T-cell (primary cell): ENCODE results near the gene TRIM49B. TPM values are rescaled to one million over a fixed set of nuclear protein-coding genes. Genes with fewer than 3 reads are reported as not detected.
"Not testable (repeated sequence)": the region's sequence is repeated elsewhere in the genome, so short reads cannot be mapped to it uniquely, and the experiment has no call there.

Experiments
- ATAC-seq, 4 experiments: fragments of 200-7000 bp in 3 of 4; fragments of 150-1000 bp in 1 of 4; cut with Tn5 transposase; replicated peaks in 1 of 4; 1 replicate in 3 of 4; 2 replicates in 1 of 4; pipeline ENCODE4 v1.10.0; 2021; ENCODE audit warnings: moderate library complexity in 3 of 4, mild to moderate bottlenecking in 2 of 4, moderate number of reproducible peaks in 1 of 4
- CTCF ChIA-PET, 2 donors: fragments of 300-600 bp; sonication (Branson Sonifier 250); formaldehyde crosslinking; loops; one replicate each; lab custom pipeline; 2022; ENCODE audit warnings: antibody characterized with exemption in 2 of 2; lab: Charles Lee
- POLR2A ChIA-PET, 2 donors: fragments of 300-600 bp; sonication (Branson Sonifier 250); formaldehyde crosslinking; loops; one replicate each; lab custom pipeline; 2022; ENCODE audit warnings: antibody characterized with exemption in 2 of 2; lab: Charles Lee
- DNase-seq, 35 experiments: peaks; one replicate each; pipeline versions ENCODE4 v3.0.0 to v3.0.0-alpha.2; 2013 to 2023
- H3K27ac ChIP-seq: one replicate; pipeline ENCODE4 v1.5.1; 2013; ENCODE audit warnings: low read length
- H3K27me3 ChIP-seq, 2 experiments: replicated peaks in 1 of 2; 1 replicate in 1 of 2; 2 replicates in 1 of 2; pipeline versions ENCODE4 v1.6.1 to v1.7.0; 2013; ENCODE audit warnings: low read length in 1 of 2, mixed read lengths in 1 of 2; ENCODE audit not compliant: control insufficient read depth in 2 of 2, insufficient read depth in 2 of 2; ENCODE audit errors: extremely low read depth in 1 of 2
- H3K36me3 ChIP-seq, 2 donors: 1 replicate in 1 of 2; 2 replicates in 1 of 2; pipeline versions ENCODE4 v1.6.1 to v1.7.0; 2013; ENCODE audit warnings: low read length in 1 of 2; ENCODE audit not compliant: control insufficient read depth in 2 of 2, insufficient read depth in 1 of 2; ENCODE audit errors: extremely low read depth in 1 of 2
- H3K4me1 ChIP-seq, 2 experiments: 1 replicate in 1 of 2; 2 replicates in 1 of 2; pipeline versions ENCODE4 v1.6.1 to v1.7.0; 2013; ENCODE audit warnings: low read length in 2 of 2, mixed read lengths in 1 of 2; ENCODE audit not compliant: insufficient read depth in 2 of 2, control insufficient read depth in 1 of 2; ENCODE audit errors: extremely low read depth in 1 of 2
- H3K4me3 ChIP-seq, 2 donors: 1 replicate in 1 of 2; 2 replicates in 1 of 2; pipeline versions ENCODE4 v1.5.1 to v1.7.0; 2013; ENCODE audit warnings: mild to moderate bottlenecking in 2 of 2, low read length in 1 of 2, moderate library complexity in 1 of 2; ENCODE audit not compliant: control insufficient read depth in 1 of 2; ENCODE audit errors: extremely low read depth in 1 of 2
- H3K9me3 ChIP-seq: 2 replicates; pipeline ENCODE4 v1.7.0; 2013
- H3K27ac Mint-ChIP-seq, 2 donors: one replicate each; pipeline ENCODE4 v1.8.0; 2020 to 2021; ENCODE audit warnings: mild to moderate bottlenecking in 2 of 2, mixed read lengths in 2 of 2
- H3K27me3 Mint-ChIP-seq, 2 donors: one replicate each; pipeline ENCODE4 v1.8.0; 2021 to 2022; ENCODE audit warnings: mixed read lengths in 2 of 2
- H3K36me3 Mint-ChIP-seq: one replicate; pipeline ENCODE4 v1.8.0; 2021; ENCODE audit warnings: mixed read lengths
- H3K4me1 Mint-ChIP-seq, 3 donors: one replicate each; pipeline ENCODE4 v1.8.0; 2020 to 2022; ENCODE audit warnings: mixed read lengths in 3 of 3, mild to moderate bottlenecking in 1 of 3
- H3K4me3 Mint-ChIP-seq, 3 donors: one replicate each; pipeline ENCODE4 v1.8.0; 2020 to 2022; ENCODE audit warnings: mild to moderate bottlenecking in 3 of 3, mixed read lengths in 3 of 3, moderate library complexity in 3 of 3
- H3K9me3 Mint-ChIP-seq, 3 donors: one replicate each; pipeline ENCODE4 v1.8.0; 2020 to 2022; ENCODE audit warnings: mixed read lengths in 3 of 3
- whole genome bisulfite sequencing: methylation state at CpG from one replicate; pipeline ENCODE4 v1.1.5; 2013; ENCODE audit warnings: missing lambda C conversion rate; ENCODE audit not compliant: insufficient coverage; 5-methylcytosine and 5-hydroxymethylcytosine counted together
- total RNA-seq, 35 experiments: library from RNA in 6 of 35; stranded (reverse) in 6 of 35; fragments of 120-200 nt in 1 of 35; gene quantifications; one replicate each; pipeline versions ENCODE4 v1.2.1 to v1.2.4 and lab custom pipeline; 2013 to 2026

Gene TRIM49B, protein sequence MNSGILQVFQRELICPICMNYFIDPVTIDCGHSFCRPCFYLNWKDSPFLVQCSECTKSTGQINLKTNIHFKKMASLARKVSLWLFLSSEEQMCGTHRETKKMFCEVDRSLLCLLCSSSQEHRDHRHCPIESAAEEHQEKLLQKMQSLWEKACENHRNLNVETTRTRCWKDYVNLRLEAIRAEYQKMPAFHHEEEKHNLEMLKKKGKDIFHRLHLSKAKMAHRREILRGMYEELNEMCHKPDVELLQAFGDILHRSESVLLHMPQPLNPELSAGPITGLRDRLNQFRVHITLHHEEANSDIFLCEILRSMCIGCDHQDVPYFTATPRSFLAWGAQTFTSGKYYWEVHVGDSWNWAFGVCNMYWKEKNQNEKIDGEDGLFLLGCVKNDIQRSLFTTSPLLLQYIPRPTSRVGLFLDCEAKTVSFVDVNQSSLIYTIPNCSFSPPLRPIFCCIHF
- total RNA-seq: not detected
- not detected for total RNA-seq (2013)
- total RNA-seq (lab: John Stamatoyannopoulos, UW): 0 to 0.09 (median 0) reads per million in 29 experiments

DNA sequence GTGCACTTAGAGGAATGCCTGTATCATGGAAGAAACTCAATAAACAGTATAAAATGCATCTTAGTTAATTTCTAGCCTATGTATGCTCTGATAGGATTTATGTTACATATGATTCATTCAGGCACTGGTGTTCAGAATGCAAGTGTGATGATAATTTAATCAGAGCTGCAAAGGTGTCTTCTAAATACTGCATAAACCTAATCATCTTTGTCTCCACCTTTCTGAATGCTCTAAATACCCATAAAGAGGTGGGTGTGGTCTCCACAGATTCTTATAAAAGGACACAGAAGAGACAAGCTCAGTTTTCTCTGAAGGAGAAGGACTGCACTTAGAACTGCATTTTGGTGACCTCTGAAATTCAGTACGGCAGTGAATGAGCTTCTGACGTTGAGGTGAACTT lies at the start of gene TRIM49B:
TRIM49B (plus strand) TSS at position 301 of the 400 bp plus-strand sequence. CDS start 2,777 bp downstream, outside the sequence.
- H3K9me3 ChIP-seq, DNase-seq, H3K36me3 ChIP-seq, H3K27me3 ChIP-seq, H3K4me1 Mint-ChIP-seq, H3K27ac Mint-ChIP-seq, H3K27ac ChIP-seq, H3K36me3 Mint-ChIP-seq, H3K4me3 Mint-ChIP-seq, H3K4me3 ChIP-seq, H3K9me3 Mint-ChIP-seq, CTCF ChIA-PET, H3K27me3 Mint-ChIP-seq, H3K4me1 ChIP-seq, ATAC-seq, POLR2A ChIA-PET: not testable (repeated sequence)
- WGBS: no CpG with 5 or more reads among the region's 2 CpGs

DNA sequence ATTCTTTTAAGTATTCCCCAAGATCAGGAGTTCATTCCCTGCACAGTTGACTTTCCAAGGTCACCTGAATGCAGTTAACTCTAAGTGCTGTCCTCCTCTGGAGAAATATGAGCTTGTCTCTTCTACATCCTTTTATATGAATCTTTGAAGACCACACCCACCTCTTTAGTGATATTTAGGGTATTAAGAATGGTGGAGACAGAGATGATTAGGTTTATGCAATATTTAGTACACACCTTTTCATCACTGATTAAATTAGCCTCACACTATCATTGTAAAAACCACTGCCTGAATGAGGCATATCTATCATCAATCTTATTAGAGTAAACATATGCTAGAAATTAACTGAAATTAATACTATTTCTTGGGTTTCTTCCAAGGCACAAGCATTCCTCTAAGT lies 44.8 kb upstream of the TRIM49B start, which contains the start of gene TRIM51G:
TRIM51G (minus strand) TSS at position 101 of the 400 bp plus-strand sequence. CDS start 2,190 bp downstream, outside the sequence.
- H3K27me3 Mint-ChIP-seq, H3K9me3 Mint-ChIP-seq, CTCF ChIA-PET, H3K4me3 Mint-ChIP-seq, H3K27ac ChIP-seq, H3K4me3 ChIP-seq, H3K27ac Mint-ChIP-seq, H3K4me1 ChIP-seq, POLR2A ChIA-PET, H3K4me1 Mint-ChIP-seq, H3K36me3 Mint-ChIP-seq, DNase-seq, ATAC-seq, H3K9me3 ChIP-seq, H3K36me3 ChIP-seq, H3K27me3 ChIP-seq: not testable (repeated sequence)

DNA sequence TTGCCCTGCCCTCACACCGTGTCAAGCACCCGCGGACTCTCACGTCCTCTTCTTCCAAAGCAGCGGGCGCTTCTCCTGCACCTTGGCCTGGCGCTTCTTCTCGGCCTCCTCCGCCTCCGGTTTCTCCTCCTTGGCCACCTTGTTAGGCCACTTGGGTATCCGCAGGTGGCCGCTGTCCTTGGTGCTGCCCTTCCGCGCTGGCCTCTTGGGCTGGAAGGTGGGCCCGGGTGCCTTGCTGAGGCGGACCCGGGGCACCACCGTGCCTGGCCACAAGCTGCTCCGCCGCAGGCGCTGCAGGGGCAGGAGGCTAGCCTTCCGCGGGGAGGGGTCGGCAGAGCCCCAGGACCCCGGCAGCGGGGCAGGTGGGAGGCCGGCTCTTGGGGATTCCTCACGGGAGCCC lies 19.6 kb downstream of the TRIM49B start:
- ATAC-seq, POLR2A ChIA-PET, H3K4me1 ChIP-seq, H3K4me3 Mint-ChIP-seq, H3K36me3 Mint-ChIP-seq, DNase-seq, H3K27me3 Mint-ChIP-seq, H3K9me3 Mint-ChIP-seq, H3K27me3 ChIP-seq, H3K4me3 ChIP-seq, H3K4me1 Mint-ChIP-seq, H3K27ac ChIP-seq, H3K27ac Mint-ChIP-seq, H3K9me3 ChIP-seq, CTCF ChIA-PET, H3K36me3 ChIP-seq: not testable (repeated sequence)
- 67% methylated on average over 12 of the region's 28 CpGs for whole genome bisulfite sequencing

DNA sequence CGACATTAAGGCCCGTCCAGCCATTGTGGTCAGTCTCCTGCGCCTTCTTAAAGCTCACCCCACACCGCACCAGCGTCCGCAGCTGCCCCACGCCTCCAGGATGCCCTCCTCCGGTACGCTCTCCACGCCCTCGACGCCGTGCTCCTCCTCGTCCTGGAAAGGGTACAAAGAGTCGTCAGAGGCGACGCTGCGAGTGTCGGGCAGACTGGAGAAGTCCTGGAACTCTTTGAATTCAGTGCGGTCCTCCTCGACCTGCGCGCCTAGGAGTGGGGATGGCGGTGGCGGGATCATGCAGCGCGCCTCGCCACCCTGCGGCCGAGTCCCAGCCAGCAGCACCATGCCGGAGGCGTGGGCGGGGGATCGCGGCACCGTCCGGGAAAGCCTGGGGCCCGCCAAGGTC lies 21.2 kb downstream of the TRIM49B start:
- H3K4me3 Mint-ChIP-seq, POLR2A ChIA-PET, H3K9me3 Mint-ChIP-seq, H3K9me3 ChIP-seq, H3K4me1 ChIP-seq, H3K27me3 ChIP-seq, H3K36me3 ChIP-seq, H3K27me3 Mint-ChIP-seq, H3K36me3 Mint-ChIP-seq, ATAC-seq, H3K27ac Mint-ChIP-seq, DNase-seq, H3K4me1 Mint-ChIP-seq, H3K27ac ChIP-seq, H3K4me3 ChIP-seq, CTCF ChIA-PET: not testable (repeated sequence)
- WGBS: 83% methylated on average over 6 of the region's 38 CpGs

DNA sequence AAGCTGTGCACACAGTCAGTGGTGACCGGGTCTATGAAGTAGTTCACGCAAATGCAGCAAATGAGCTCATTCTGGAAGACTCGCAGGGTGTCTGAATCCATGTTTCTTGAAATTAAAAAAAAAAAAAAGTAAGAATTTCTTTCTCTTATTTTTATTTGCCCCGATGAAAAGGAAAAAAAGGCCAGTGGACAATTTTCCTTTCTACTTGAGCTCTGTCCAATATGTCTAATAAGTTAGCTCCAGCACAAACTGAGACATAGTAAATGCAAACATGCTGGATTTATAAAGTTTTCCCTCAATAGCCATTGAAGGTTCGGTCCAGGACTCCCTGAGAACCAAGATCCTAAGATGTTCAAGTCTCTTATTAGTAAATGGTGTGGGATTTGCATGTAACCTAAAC lies 30.4 kb downstream of the TRIM49B start, which contains the start of gene TRIM64C:
TRIM64C (minus strand) TSS at position 101 of the 400 bp plus-strand sequence; CDS start at position 101, 0 bp downstream.
- WGBS: no CpG with 5 or more reads among the region's 5 CpGs
- H3K4me1 Mint-ChIP-seq, H3K27me3 ChIP-seq, H3K36me3 ChIP-seq, H3K36me3 Mint-ChIP-seq, H3K4me1 ChIP-seq, H3K27ac ChIP-seq, H3K9me3 ChIP-seq, POLR2A ChIA-PET, ATAC-seq, H3K27me3 Mint-ChIP-seq, DNase-seq, H3K9me3 Mint-ChIP-seq, H3K4me3 Mint-ChIP-seq, H3K27ac Mint-ChIP-seq, H3K4me3 ChIP-seq: not testable (repeated sequence)
- CTCF ChIA-PET: interaction anchor here in 1 of 2 donors (0.6 kb wide), 2 partner anchors 317 to 380 kb away, joined by 3 to 4 read pairs; no protein-coding TSS in a partner anchor

DNA sequence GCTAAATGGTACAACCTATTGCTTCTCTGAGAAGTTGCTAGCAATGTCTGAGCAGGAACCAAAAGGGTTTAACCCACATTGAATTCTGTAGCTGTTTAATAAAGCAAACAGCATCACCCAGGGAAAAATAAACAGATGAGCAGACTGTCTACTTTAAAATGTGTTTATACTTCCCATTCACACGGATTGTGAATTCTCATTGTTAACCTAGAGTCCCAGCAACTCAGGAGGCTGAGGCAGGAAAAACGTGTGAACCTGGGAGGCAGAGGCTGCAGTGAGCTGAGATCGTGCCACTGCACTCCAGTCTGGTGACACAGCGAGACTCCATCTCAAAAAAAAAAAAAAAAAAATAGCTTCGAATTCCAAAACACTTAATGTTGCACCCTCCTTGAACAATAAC lies 41.3 kb downstream of the TRIM49B start:
- H3K27me3 Mint-ChIP-seq, H3K36me3 Mint-ChIP-seq, ATAC-seq, H3K9me3 ChIP-seq, H3K36me3 ChIP-seq, H3K27ac Mint-ChIP-seq, H3K27me3 ChIP-seq, CTCF ChIA-PET, DNase-seq, H3K4me3 ChIP-seq, H3K4me1 Mint-ChIP-seq, H3K4me3 Mint-ChIP-seq, H3K27ac ChIP-seq, H3K4me1 ChIP-seq: not testable (repeated sequence)
- peaks cover 0 to 17% (median 8%) of the 10 kb centered on the region in 3 donors for H3K9me3 Mint-ChIP-seq
- POLR2A ChIA-PET: interaction anchor here in 1 of 2 donors (0.6 kb wide), 1 partner anchor 1396 kb away, joined by 4 read pairs; no protein-coding TSS in a partner anchor
- WGBS: no CpG with 5 or more reads among the region's 5 CpGs
